Measurements from ENCODE around the gene GPR37.

The GPR37 gene

GRCh38 chr7:124780056-124780455 is 14.5 kb upstream of the GPR37 start:
- no peak for DNase-seq

GRCh38 chr7:124779620-124780019 is 14.0 kb upstream of the GPR37 start:
- DNase-seq = no peak

- no peak for DNase-seq
Observed at GRCh38 chr7:124779194-124779593, 13.6 kb upstream of the GPR37 start.

GRCh38 chr7:124777268-124777667 is 11.7 kb upstream of the GPR37 start:
- no peak for DNase-seq

GRCh38 chr7:124776153-124776552 is 10.6 kb upstream of the GPR37 start:
- DNase-seq = no peak

GRCh38 chr7:124775422-124775821 is 9.8 kb upstream of the GPR37 start:
- DNase-seq = no peak

GRCh38 chr7:124773938-124774337 is 8.3 kb upstream of the GPR37 start:
- DNase-seq = no peak

- no peak for DNase-seq
Observed at GRCh38 chr7:124773339-124773738, 7.7 kb upstream of the GPR37 start.

GRCh38 chr7:124769136-124769535 is 3.5 kb upstream of the GPR37 start:
- DNase-seq = no peak

- no peak for DNase-seq
Observed at GRCh38 chr7:124768525-124768924, 2.9 kb upstream of the GPR37 start.

- DNase-seq = no peak
Observed at GRCh38 chr7:124764847-124765400, 668 bp downstream of the GPR37 start.

GRCh38 chr7:124764051-124764846 is 1.3 kb downstream of the GPR37 start:
- DNase-seq = no peak

- no peak for DNase-seq
Observed at GRCh38 chr7:124762611-124763143, 2.9 kb downstream of the GPR37 start.

- DNase-seq = no peak
Observed at GRCh38 chr7:124761164-124761715, 4.4 kb downstream of the GPR37 start.

GRCh38 chr7:124758327-124758726 is 7.3 kb downstream of the GPR37 start:
- DNase-seq = no peak

- DNase-seq = no peak
Observed at GRCh38 chr7:124754576-124755268, 10.9 kb downstream of the GPR37 start.

- no peak for DNase-seq
Observed at GRCh38 chr7:124752310-124752709, 13.3 kb downstream of the GPR37 start.

- no peak for DNase-seq
Observed at GRCh38 chr7:124751027-124751426, 14.6 kb downstream of the GPR37 start.

- DNase-seq = no peak
Observed at GRCh38 chr7:124747072-124747471, 18.5 kb downstream of the GPR37 start.

- no peak for DNase-seq
Observed at GRCh38 chr7:124738639-124739038, 27.0 kb downstream of the GPR37 start.

- DNase-seq = no peak
Observed at GRCh38 chr7:124737760-124738300, 27.8 kb downstream of the GPR37 start.

GRCh38 chr7:124728610-124729009 is 37.0 kb downstream of the GPR37 start:
- DNase-seq = no peak

GRCh38 chr7:124724507-124725192 is 40.9 kb downstream of the GPR37 start:
- no peak for DNase-seq
